GM20431 (cell line): ENCODE data around the gene NAV2.

Source experiments
- in situ Hi-C: fragments of 300-500 bp; cut with MseI, MboI; formaldehyde crosslinking; loops from one replicate; pipeline ENCODE4 v1.15.0; 2020; ENCODE audit warnings: low sequenced_read_pairs; ENCODE audit not compliant: unreplicated experiment

NAV2 gene

GRCh38 chr11:19735909-19736498 lies 23.4 kb downstream of the NAV2 start:
- in situ Hi-C loops: loop anchor here (25.0 kb wide), 2 partner anchors 424 to 674 kb away; partner anchors contain the start of gene MRGPRX2

GRCh38 chr11:19736831-19737230 lies 24.2 kb downstream of the NAV2 start:
- in situ Hi-C loops: loop anchor here (25.0 kb wide), 2 partner anchors 425 to 675 kb away; partner anchors contain the start of gene MRGPRX2

- in situ Hi-C loops: loop anchor here (25.0 kb wide), 2 partner anchors 425 to 675 kb away; partner anchors contain the start of gene MRGPRX2
Measured at GRCh38 chr11:19737575-19737974, 24.9 kb downstream of the NAV2 start.

- in situ Hi-C loops: loop anchor here (25.0 kb wide), 2 partner anchors 426 to 676 kb away; partner anchors contain the start of gene MRGPRX2
Measured at GRCh38 chr11:19738124-19738523, 25.5 kb downstream of the NAV2 start.

GRCh38 chr11:19739872-19740271 lies 27.2 kb downstream of the NAV2 start:
- in situ Hi-C loops: loop anchor here (25.0 kb wide), 2 partner anchors 428 to 678 kb away; partner anchors contain the start of gene MRGPRX2

- in situ Hi-C loops: loop anchor here (25.0 kb wide), 2 partner anchors 428 to 678 kb away; partner anchors contain the start of gene MRGPRX2
Measured at GRCh38 chr11:19740586-19740985, 27.9 kb downstream of the NAV2 start.

GRCh38 chr11:19742588-19743292 lies 30.1 kb downstream of the NAV2 start:
- in situ Hi-C loops: loop anchor here (25.0 kb wide), 2 partner anchors 430 to 680 kb away; partner anchors contain the start of gene MRGPRX2

- in situ Hi-C loops: loop anchor here (25.0 kb wide), 2 partner anchors 431 to 681 kb away; partner anchors contain the start of gene MRGPRX2
Measured at GRCh38 chr11:19743622-19744021, 31.0 kb downstream of the NAV2 start.

GRCh38 chr11:19744130-19744529 lies 31.5 kb downstream of the NAV2 start:
- in situ Hi-C loops: loop anchor here (25.0 kb wide), 2 partner anchors 432 to 682 kb away; partner anchors contain the start of gene MRGPRX2

GRCh38 chr11:19746086-19746485 lies 33.4 kb downstream of the NAV2 start:
- in situ Hi-C loops: loop anchor here (5.0 to 25.0 kb wide), 3 partner anchors 184 to 684 kb away; partner anchors contain the start of gene MRGPRX2

- in situ Hi-C loops: loop anchor here (5.0 to 25.0 kb wide), 3 partner anchors 185 to 685 kb away; partner anchors contain the start of gene MRGPRX2
Measured at GRCh38 chr11:19747634-19748033, 35.0 kb downstream of the NAV2 start.

GRCh38 chr11:19751055-19751454 lies 38.4 kb downstream of the NAV2 start:
- in situ Hi-C loops: no loop called here

- in situ Hi-C loops: no loop called here
Measured at GRCh38 chr11:19753451-19754106, 40.9 kb downstream of the NAV2 start.

- in situ Hi-C loops: no loop called here
Measured at GRCh38 chr11:19756675-19757475, 44.2 kb downstream of the NAV2 start.

- in situ Hi-C loops: no loop called here
Measured at GRCh38 chr11:19759389-19759788, 46.8 kb downstream of the NAV2 start.

GRCh38 chr11:19762266-19762665 lies 49.6 kb downstream of the NAV2 start:
- in situ Hi-C loops: no loop called here

- in situ Hi-C loops: no loop called here
Measured at GRCh38 chr11:19763330-19763729, 50.7 kb downstream of the NAV2 start.

GRCh38 chr11:19766206-19766605 lies 53.6 kb downstream of the NAV2 start:
- in situ Hi-C loops: no loop called here

- in situ Hi-C loops: no loop called here
Measured at GRCh38 chr11:19766810-19767209, 54.2 kb downstream of the NAV2 start.
